Upper lobe of left lung (tissue), 6 donors: ENCODE measurements around the gene CCDC40. TPM values are rescaled to one million over a fixed set of nuclear protein-coding genes. Genes with fewer than 3 reads are reported as not detected.
A peak's percentile ranks its signal among the peaks of the same experiment; 100 is the strongest.

Experiments used
- ATAC-seq, 2 donors: fragments of 200-7000 bp; cut with Tn5 transposase; one replicate each; pipeline ENCODE4 v1.9.1; 2022; ENCODE audit warnings: mild to moderate bottlenecking in 2 of 2, moderate library complexity in 2 of 2; ENCODE audit not compliant: low FRiP score in 2 of 2
- DNase-seq, 2 donors: peaks; one replicate each; pipeline ENCODE4 v3.0.0-alpha.2; 2019 to 2020
- H3K27ac ChIP-seq, 4 donors: fragments of 200-600 bp; sonication (generic); one replicate each; pipeline ENCODE4 v1.5.1; 2016 to 2019
- H3K27me3 ChIP-seq, 4 donors: fragments of 200-600 bp; sonication (generic); one replicate each; pipeline ENCODE4 v1.5.1; 2017 to 2019
- H3K36me3 ChIP-seq, 4 donors: fragments of 200-600 bp; sonication (generic); one replicate each; pipeline ENCODE4 v1.5.1; 2016 to 2019
- H3K4me1 ChIP-seq, 4 donors: fragments of 200-600 bp; sonication (generic); one replicate each; pipeline ENCODE4 v1.5.1; 2018 to 2019
- H3K4me3 ChIP-seq, 4 donors: fragments of 200-600 bp; sonication (generic); one replicate each; pipeline ENCODE4 v1.5.1; 2017 to 2019; ENCODE audit warnings: mild to moderate bottlenecking in 2 of 4, moderate library complexity in 1 of 4
- H3K9me3 ChIP-seq, 4 donors: fragments of 200-600 bp; sonication (generic); one replicate each; pipeline ENCODE4 v1.5.1; 2018 to 2019
- EP300 ChIP-seq, 4 donors: sonication (generic); formaldehyde crosslinking; IDR thresholded peaks; one replicate each; pipeline ENCODE4 v1.5.1; 2017; ENCODE audit warnings: antibody characterized with exemption in 4 of 4, control low read depth in 2 of 4
- POLR2A ChIP-seq, 4 donors: fragments of 450-650 bp; IDR thresholded peaks; one replicate each; pipeline ENCODE4 v1.5.1; 2016 to 2017; ENCODE audit warnings: antibody characterized with exemption in 4 of 4, mild to moderate bottlenecking in 2 of 4
- POLR2AphosphoS5 ChIP-seq, 2 donors: sonication (generic); formaldehyde crosslinking; IDR thresholded peaks; one replicate each; pipeline ENCODE4 v1.5.1; 2017; ENCODE audit warnings: antibody characterized with exemption in 2 of 2
- WGBS, 2 donors: methylation state at CpG; one replicate each; pipeline ENCODE4 v1.1.5; 2017 to 2018; 5-methylcytosine and 5-hydroxymethylcytosine counted together
- total RNA-seq, 6 donors: library from RNA; depleted of rRNA in 4 of 6; stranded (reverse); fragments of >200 nt in 4 of 6; gene quantifications; one replicate each; pipeline versions ENCODE4 v1.1.0 to v1.2.1, GENCODE V29; 2016 to 2021
- TF ChIP-seq, protein P1 (sequence below), 6 experiments: fragments of 450-650 bp in 4 of 6; fragments of 200-600 bp in 2 of 6; sonication (generic) in 2 of 6; IDR thresholded peaks; one replicate each; pipeline ENCODE4 v1.5.1; 2016 to 2019; ENCODE audit warnings: antibody characterized with exemption in 6 of 6
- donor health status: DM: no; HTN: no; CAD: no; lungs with moderate emphysema.
- donor health status: DM: no; HTN: yes; CAD: no; lungs with severe emphysema.

CCDC40 gene
- total RNA-seq, 6 donors from 2014 or later: 4.1 to 96.4 (median 24.2) TPM

DNA sequence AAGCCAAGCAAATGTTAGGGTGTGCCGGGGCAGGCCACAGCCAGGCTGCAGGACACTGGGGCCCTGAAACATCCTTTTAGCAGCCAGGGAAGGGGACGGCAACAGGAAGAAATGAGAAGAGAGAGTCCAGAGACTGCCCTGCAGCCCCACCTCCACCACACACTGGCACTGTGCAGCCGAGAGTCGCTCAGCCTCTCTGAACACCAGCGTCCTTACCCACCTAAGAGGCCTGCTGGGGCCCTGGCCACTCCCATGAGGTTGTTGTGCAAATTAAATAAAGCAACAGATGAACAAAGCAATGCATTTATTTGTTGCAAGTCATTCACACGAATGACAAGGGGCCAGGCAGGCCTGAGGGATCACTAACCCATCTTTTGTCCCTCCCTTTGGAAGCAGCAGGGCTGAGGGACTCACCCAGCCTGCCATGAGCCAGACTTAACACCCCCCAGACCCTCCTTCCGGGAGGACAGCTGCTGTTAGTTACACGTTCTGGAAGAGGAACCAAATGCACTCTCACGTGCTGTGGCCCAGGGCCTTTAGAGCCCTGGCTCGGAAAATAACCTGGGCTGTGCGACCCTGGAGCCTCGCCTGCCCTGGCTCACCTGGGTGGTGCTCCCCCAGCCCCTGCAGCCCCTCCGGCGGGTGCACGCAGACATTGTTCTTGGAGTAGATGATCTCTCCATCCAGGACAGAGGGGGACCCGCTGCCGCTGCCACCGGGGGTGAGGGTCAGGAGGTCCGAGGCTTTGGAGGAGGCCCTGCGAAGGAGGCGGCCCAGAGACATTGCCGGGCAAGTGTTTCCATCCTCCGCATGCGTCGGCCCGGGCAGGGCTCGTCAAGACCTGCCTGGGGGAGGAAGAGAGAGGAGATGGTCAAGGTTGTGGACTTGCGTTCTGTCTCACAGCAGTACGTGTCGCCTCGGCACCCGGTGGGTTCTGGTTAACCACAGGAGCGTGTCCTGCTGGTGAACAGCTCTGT, 23.4 kb upstream of the CCDC40 start:
- no peak overlapping the region for H3K27ac ChIP-seq
- DNase-seq: peak in 1 of 2 donors; percentile 78
- 90 to 93% methylated on average over 7 to 33 of the region's 33 CpGs for WGBS, 2 donors

DNA sequence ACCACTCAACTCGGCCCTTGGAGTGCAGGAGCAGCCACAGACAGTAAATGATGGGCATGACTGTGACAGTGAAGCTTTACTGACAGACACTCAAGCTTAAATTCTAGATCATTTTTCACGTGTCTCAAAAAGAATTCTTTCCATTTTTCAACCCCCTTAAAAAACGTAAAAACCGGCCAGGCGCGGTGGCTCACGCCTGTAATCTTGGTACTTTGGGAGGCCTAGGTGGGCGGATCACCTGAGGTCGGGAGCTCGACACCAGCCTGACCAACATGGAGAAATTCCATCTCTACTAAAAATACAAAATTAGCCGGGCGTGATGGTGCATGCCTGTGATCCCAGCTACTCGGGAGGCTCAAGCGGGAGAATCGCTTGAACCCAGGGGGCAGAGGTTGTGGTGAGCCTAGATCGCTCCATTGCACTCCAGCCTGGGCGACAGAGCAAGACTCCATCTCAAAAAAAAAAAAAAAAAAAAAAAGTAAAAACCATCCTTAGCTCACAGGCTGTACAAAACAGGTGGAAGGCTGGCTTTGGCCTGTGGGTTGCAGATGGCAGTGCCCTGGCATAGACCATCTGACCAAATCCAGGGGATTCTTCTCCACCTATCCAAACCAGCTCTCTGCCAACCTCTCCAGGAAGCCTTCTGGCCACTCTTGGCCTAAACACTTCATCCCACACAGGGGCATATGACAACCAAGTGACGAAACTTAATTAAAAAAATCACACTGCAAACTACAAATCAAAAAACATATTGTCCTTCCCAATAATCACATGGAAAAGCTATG, 19.0 kb upstream of the CCDC40 start:
- Histone ChIP-seq H3K36me3 (peaks cover 0 to 9% (median 6%) of the 10 kb centered on the region in 4 donors), H3K4me1 (peaks cover 0 to 13% (median 2%) of the 10 kb centered on the region in 4 donors), H3K9me3 (no peaks in the 10 kb centered on the region), H3K27ac (no peak overlapping the region), H3K27me3 (no peaks in the 10 kb centered on the region), H3K4me3 (no peak overlapping the region)
- ATAC-seq (no peak), DNase-seq (no peak)
- TF ChIP-seq POLR2A (IDR thresholded peaks at IDR 0.05) (no peak), POLR2AphosphoS5 (IDR thresholded peaks at IDR 0.05) (no peak), EP300 (IDR thresholded peaks at IDR 0.05) (no peak)
- TF ChIP-seq, protein P1, sequence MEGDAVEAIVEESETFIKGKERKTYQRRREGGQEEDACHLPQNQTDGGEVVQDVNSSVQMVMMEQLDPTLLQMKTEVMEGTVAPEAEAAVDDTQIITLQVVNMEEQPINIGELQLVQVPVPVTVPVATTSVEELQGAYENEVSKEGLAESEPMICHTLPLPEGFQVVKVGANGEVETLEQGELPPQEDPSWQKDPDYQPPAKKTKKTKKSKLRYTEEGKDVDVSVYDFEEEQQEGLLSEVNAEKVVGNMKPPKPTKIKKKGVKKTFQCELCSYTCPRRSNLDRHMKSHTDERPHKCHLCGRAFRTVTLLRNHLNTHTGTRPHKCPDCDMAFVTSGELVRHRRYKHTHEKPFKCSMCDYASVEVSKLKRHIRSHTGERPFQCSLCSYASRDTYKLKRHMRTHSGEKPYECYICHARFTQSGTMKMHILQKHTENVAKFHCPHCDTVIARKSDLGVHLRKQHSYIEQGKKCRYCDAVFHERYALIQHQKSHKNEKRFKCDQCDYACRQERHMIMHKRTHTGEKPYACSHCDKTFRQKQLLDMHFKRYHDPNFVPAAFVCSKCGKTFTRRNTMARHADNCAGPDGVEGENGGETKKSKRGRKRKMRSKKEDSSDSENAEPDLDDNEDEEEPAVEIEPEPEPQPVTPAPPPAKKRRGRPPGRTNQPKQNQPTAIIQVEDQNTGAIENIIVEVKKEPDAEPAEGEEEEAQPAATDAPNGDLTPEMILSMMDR (IDR thresholded peaks at IDR 0.05): no peak
- WGBS, 2 donors: 95 to 96% methylated on average over 16 to 18 of the region's 18 CpGs

More for the DNA sequence above, 23.4 kb upstream of the CCDC40 start:
- ATAC-seq: no peak
- TF ChIP-seq POLR2A (IDR thresholded peaks at IDR 0.05): no peak
- TF ChIP-seq EP300 (IDR thresholded peaks at IDR 0.05): no peak
- TF ChIP-seq, protein P1 (IDR thresholded peaks at IDR 0.05): no peak
- TF ChIP-seq POLR2AphosphoS5 (IDR thresholded peaks at IDR 0.05): no peak
- Histone ChIP-seq H3K9me3 (no peaks in the 10 kb centered on the region), H3K36me3 (peaks cover 0 to 29% (median 20%) of the 10 kb centered on the region in 4 donors), H3K27me3 (no peaks in the 10 kb centered on the region), H3K4me1 (peaks cover 4 to 9% (median 8%) of the 10 kb centered on the region in 4 donors), H3K4me3 (no peak overlapping the region)

DNA sequence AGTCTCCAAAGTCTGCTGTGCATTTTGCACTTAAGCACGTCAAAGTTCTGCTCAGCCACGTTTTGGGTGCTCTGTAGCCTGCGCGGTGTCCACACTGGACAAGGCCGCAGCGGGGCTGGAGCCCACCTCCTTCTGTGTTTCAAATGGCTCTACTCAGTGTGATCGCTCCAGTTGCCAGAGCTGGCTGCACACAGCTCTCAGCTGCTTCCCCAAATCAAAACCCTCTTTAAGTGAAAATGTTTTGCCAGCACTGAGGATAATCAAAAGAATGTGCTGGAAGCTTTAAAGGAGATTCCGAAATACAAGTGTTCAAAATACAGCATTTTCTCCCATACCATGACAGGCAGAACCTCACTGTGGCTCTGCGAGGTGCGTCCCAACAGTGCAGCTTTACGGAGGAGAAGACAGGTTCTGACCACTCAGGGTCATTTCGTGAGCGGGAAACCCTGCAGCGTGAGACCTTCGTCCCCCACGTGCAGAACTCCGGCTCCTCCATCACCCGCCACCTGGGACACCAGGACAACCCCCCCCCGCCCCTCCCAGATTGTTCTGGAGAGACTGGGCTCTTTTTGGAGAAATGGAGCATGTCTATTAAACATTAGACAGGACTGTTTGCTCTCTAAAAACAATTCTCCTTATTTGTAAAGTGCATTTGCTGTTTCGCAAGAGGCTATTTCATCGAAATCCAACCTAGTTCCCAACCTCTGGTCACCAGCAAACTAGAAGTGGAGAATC, 17.4 kb upstream of the CCDC40 start:
- H3K27me3 ChIP-seq: no peaks in the 10 kb centered on the region
- no peaks in the 10 kb centered on the region for H3K9me3 ChIP-seq
- H3K27ac ChIP-seq: no peak overlapping the region
- no peak overlapping the region for H3K4me3 ChIP-seq
- ATAC-seq (no peak), DNase-seq (peak in 1 of 2 donors; percentile 52)
- TF ChIP-seq, protein P1 (IDR thresholded peaks at IDR 0.05): no peak
- TF ChIP-seq POLR2AphosphoS5 (IDR thresholded peaks at IDR 0.05) (no peak), EP300 (IDR thresholded peaks at IDR 0.05) (no peak), POLR2A (IDR thresholded peaks at IDR 0.05) (no peak)
- peaks cover 0 to 22% (median 3%) of the 10 kb centered on the region in 4 donors for H3K4me1 ChIP-seq
- 71 to 75% methylated on average over 21 of the region's 21 CpGs for WGBS, 2 donors
- no peaks in the 10 kb centered on the region for H3K36me3 ChIP-seq

DNA sequence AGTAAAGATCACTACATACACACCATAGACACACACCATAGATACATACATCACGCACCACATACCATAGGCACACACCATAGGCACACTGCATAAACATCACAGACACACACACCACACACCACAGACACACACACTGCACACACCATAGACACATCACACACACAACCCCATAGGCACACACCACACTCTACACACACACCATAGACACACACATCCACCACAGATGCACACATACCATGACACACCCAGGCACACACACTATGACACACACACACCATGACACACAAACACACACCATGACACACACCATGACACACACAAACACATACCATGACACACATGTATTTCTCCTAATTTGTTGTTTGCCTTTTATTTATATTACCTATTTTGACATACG, 14.8 kb upstream of the CCDC40 start:
- H3K4me3 ChIP-seq: no peak overlapping the region
- ATAC-seq (no peak), DNase-seq (no peak)
- H3K4me1 ChIP-seq: peaks cover 2 to 24% (median 6%) of the 10 kb centered on the region in 4 donors
- no peak for TF ChIP-seq POLR2AphosphoS5 (IDR thresholded peaks at IDR 0.05)
- TF ChIP-seq, protein P1 (IDR thresholded peaks at IDR 0.05): no peak
- no peak for TF ChIP-seq EP300 (IDR thresholded peaks at IDR 0.05)
- TF ChIP-seq POLR2A (IDR thresholded peaks at IDR 0.05): no peak
- H3K27ac ChIP-seq: no peak overlapping the region
- H3K9me3 ChIP-seq: no peaks in the 10 kb centered on the region
- 96 to 98% methylated on average over 2 of the region's 2 CpGs for WGBS, 2 donors
- no peaks in the 10 kb centered on the region for H3K27me3 ChIP-seq
- H3K36me3 ChIP-seq: no peaks in the 10 kb centered on the region
